Body of pancreas (tissue), 4 donors: ENCODE measurements around the gene FAM107B. TPM values are rescaled to one million over a fixed set of nuclear protein-coding genes. Genes with fewer than 3 reads are reported as not detected.
A peak's percentile ranks its signal among the peaks of the same experiment; 100 is the strongest.

Source experiments
- ATAC-seq: fragments of 150-250 bp; one replicate; pipeline ENCODE4 v1.9.1; 2016
- DNase-seq, 4 donors: peaks; one replicate each; pipeline ENCODE4 v3.0.0-alpha.2; 2019
- H3K27ac ChIP-seq, 4 donors: fragments of 200-600 bp; sonication (generic); 1 replicate in 3 of 4; 2 replicates in 1 of 4; pipeline versions ENCODE4 v1.5.1 to v1.6.1; 2016 to 2019; ENCODE audit warnings: mild to moderate bottlenecking in 1 of 4, mixed read lengths in 1 of 4, moderate library complexity in 1 of 4
- H3K27me3 ChIP-seq, 2 donors: fragments of 200-600 bp; sonication (generic); one replicate each; pipeline ENCODE4 v1.6.0; 2016; ENCODE audit warnings: mild to moderate bottlenecking in 1 of 2
- H3K36me3 ChIP-seq, 2 donors: fragments of 200-600 bp; sonication (generic); replicated peaks in 1 of 2; 2 replicates each; pipeline ENCODE4 v1.5.1; 2016; ENCODE audit warnings: low read depth in 2 of 2; ENCODE audit not compliant: insufficient read depth in 1 of 2
- H3K4me1 ChIP-seq: fragments of 200-600 bp; sonication (generic); one replicate; pipeline ENCODE4 v1.6.0; 2016
- H3K4me3 ChIP-seq, 2 donors: fragments of 200-600 bp; sonication (generic); 1 replicate in 1 of 2; 2 replicates in 1 of 2; pipeline ENCODE4 v1.5.1; 2016 to 2019
- H3K9me3 ChIP-seq, 3 donors: fragments of 200-600 bp; sonication (generic); 1 replicate in 2 of 3; 2 replicates in 1 of 3; pipeline ENCODE4 v1.5.1; 2016
- POLR2A ChIP-seq, 3 donors: fragments of 450-650 bp; IDR thresholded peaks; one replicate each; pipeline ENCODE4 v1.6.1; 2016; ENCODE audit warnings: antibody characterized with exemption in 3 of 3, mild to moderate bottlenecking in 2 of 3
- WGBS, 2 donors: methylation state at CpG; one replicate each; pipeline ENCODE4 v1.1.5; 2017; 5-methylcytosine and 5-hydroxymethylcytosine counted together
- intact Hi-C: fragments of 100-400 bp; cut with DNase I; formaldehyde crosslinking; loops from one replicate; pipeline ENCODE4 v1.15.1; 2023
- total RNA-seq, 2 donors: library from RNA; depleted of rRNA; stranded (reverse); fragments of >200 nt; gene quantifications; one replicate each; pipeline ENCODE4 v1.1.0, GENCODE V29; 2016
- TF ChIP-seq, protein P1 (sequence below), 7 experiments: fragments of 450-650 bp in 4 of 7; fragments of 200-600 bp in 3 of 7; sonication (generic) in 3 of 7; IDR thresholded peaks; one replicate each; pipeline ENCODE4 v1.5.1; 2016 to 2019; ENCODE audit warnings: antibody characterized with exemption in 7 of 7

Gene FAM107B
- total RNA-seq, 2 donors from 2014 or later: 19.4 to 45.9 TPM

DNA sequence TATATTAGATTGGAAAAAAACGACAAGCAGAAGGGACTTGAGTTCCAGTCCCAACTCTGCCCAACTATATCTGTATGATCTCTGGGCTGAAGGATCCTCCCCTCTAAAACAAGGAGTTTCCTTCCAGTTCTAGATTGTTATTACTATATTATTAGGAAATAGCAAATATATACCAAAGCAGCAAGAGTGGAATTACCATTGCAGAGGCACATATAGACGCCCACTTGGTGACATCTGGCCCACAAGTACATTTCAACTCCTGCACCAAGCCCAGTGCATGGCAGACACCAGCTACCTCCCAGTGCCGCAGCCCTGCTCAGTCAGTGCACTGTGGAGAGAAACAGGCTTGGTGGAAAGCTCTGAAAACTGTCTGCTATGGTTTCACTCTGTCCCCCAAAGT lies 201.9 kb downstream of the FAM107B start:
- Histone ChIP-seq H3K27me3 (no peaks in the 10 kb centered on the region), H3K36me3 (peaks cover 0 to 2% of the 10 kb centered on the region in 2 donors), H3K4me3 (no peak overlapping the region), H3K9me3 (no peaks in the 10 kb centered on the region), H3K27ac (peak overlapping the region in 3 of 4 donors; percentile 75 to 92 (median 84)), H3K4me1 (peaks cover 69% of the 10 kb centered on the region)
- no peak for DNase-seq
- intact Hi-C loops: no loop called here
- 73 to 82% methylated on average over 3 of the region's 3 CpGs for WGBS, 2 donors
- ATAC-seq: no peak
- no peak for TF ChIP-seq POLR2A (IDR thresholded peaks at IDR 0.05)
- TF ChIP-seq, protein P1, sequence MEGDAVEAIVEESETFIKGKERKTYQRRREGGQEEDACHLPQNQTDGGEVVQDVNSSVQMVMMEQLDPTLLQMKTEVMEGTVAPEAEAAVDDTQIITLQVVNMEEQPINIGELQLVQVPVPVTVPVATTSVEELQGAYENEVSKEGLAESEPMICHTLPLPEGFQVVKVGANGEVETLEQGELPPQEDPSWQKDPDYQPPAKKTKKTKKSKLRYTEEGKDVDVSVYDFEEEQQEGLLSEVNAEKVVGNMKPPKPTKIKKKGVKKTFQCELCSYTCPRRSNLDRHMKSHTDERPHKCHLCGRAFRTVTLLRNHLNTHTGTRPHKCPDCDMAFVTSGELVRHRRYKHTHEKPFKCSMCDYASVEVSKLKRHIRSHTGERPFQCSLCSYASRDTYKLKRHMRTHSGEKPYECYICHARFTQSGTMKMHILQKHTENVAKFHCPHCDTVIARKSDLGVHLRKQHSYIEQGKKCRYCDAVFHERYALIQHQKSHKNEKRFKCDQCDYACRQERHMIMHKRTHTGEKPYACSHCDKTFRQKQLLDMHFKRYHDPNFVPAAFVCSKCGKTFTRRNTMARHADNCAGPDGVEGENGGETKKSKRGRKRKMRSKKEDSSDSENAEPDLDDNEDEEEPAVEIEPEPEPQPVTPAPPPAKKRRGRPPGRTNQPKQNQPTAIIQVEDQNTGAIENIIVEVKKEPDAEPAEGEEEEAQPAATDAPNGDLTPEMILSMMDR (IDR thresholded peaks at IDR 0.05): no peak

DNA sequence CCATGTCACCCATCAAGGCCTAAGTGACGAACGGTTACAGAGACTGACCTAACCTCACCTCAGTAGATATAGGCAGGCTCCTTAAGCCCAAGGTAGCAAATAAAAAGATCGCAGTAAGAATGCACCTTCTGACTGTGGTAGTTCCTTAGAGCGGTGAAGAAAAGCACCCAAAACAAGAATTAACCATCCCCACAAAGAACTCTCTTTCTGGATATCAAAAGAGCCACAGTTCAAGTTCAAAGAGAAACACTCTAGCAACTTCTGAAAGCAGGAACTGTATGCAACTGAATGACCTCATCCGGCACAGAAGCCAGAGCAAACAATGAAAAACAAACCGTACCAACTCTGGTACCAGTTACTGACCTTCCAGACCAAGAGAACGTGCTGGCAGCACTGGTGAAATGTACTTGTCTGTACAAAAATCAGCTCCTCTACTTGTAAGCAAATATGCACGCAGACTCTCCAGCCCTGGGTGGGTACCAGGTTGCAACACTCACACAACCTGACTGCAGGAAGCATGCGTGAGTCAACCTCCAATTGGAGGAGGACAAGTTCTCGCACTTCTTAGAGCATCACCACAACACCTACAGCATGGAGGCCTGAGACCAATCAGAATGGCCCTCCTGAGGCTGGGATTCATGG lies 202.7 kb downstream of the FAM107B start:
- Histone ChIP-seq H3K36me3 (peaks cover 0 to 2% of the 10 kb centered on the region in 2 donors), H3K4me3 (no peak overlapping the region), H3K9me3 (no peaks in the 10 kb centered on the region), H3K27ac (peak overlapping the region; percentile 75 to 92 (median 88)), H3K27me3 (no peaks in the 10 kb centered on the region), H3K4me1 (peaks cover 62% of the 10 kb centered on the region)
- TF ChIP-seq, protein P1 (IDR thresholded peaks at IDR 0.05): no peak
- TF ChIP-seq POLR2A (IDR thresholded peaks at IDR 0.05): peak in 2 of 3 donors; percentile 41 to 53
- 10 to 23% methylated on average over 10 of the region's 10 CpGs for WGBS, 2 donors
- ATAC-seq: peak; percentile 96
- DNase-seq: peak; percentile 83 to 95 (median 91)
- intact Hi-C loops: no loop called here

GRCh38 chr10:14570800-14571199 lies 203.9 kb downstream of the FAM107B start:
- intact Hi-C loops: no loop called here
- no peak overlapping the region for H3K4me3 ChIP-seq
- no peaks in the 10 kb centered on the region for H3K27me3 ChIP-seq
- DNase-seq (peak in 2 of 4 donors; percentile 46 to 47), ATAC-seq (no peak)
- no peaks in the 10 kb centered on the region for H3K9me3 ChIP-seq
- WGBS, 2 donors: 17 to 50% methylated on average over 1 of the region's 1 CpG
- H3K27ac ChIP-seq: peak overlapping the region; percentile 75 to 92 (median 88)
- peaks cover 59% of the 10 kb centered on the region for H3K4me1 ChIP-seq
- TF ChIP-seq POLR2A (IDR thresholded peaks at IDR 0.05): no peak
- TF ChIP-seq, protein P1 (IDR thresholded peaks at IDR 0.05): no peak
- H3K36me3 ChIP-seq: peaks cover 0 to 2% of the 10 kb centered on the region in 2 donors

- Histone ChIP-seq H3K9me3 (no peaks in the 10 kb centered on the region), H3K36me3 (peaks cover 0 to 2% of the 10 kb centered on the region in 2 donors), H3K27ac (peak overlapping the region; percentile 75 to 92 (median 88)), H3K27me3 (no peaks in the 10 kb centered on the region), H3K4me3 (no peak overlapping the region), H3K4me1 (peaks cover 65% of the 10 kb centered on the region)
- DNase-seq (peak; percentile 70 to 82 (median 82)), ATAC-seq (peak; percentile 54)
- intact Hi-C loops: no loop called here
- no peak for TF ChIP-seq POLR2A (IDR thresholded peaks at IDR 0.05)
- TF ChIP-seq, protein P1 (IDR thresholded peaks at IDR 0.05): no peak
- 32 to 37% methylated on average over 9 of the region's 9 CpGs for WGBS, 2 donors
These were observed 205.2 kb downstream of the FAM107B start for GRCh38 chr10:14569274-14570060.
